ENCODE measurements around the gene TBC1D19.

- TF ChIP-seq EZH2 (IDR thresholded peaks at IDR 0.05; ENCODE audit: insufficient read depth, poor library complexity, severe bottlenecking) (no peak), EZH2phosphoT487 (IDR thresholded peaks at IDR 0.05; ENCODE audit: insufficient read depth, low read depth) (no peak)
Measured at GRCh38 chr4:26576231-26576739, 7.6 kb upstream of the TBC1D19 start.
